A673 (cell line): ENCODE results near the gene CTRB2. TPM values are rescaled to one million over a fixed set of nuclear protein-coding genes. Genes with fewer than 3 reads are reported as not detected.

Experiments used
- BruUV-seq: library from RNA; stranded (reverse); fragments of 400-500 nt; replicated peaks from 2 replicates; lab custom pipeline; 2021; lab: Mats Ljungman, UMichigan
- CTCF ChIA-PET: fragments of 300-600 bp; sonication (Branson Sonifier 250); formaldehyde crosslinking; loops from one replicate; lab custom pipeline; 2022; ENCODE audit warnings: antibody characterized with exemption; lab: Charles Lee
- POLR2A ChIA-PET: fragments of 300-600 bp; sonication (Branson Sonifier 250); formaldehyde crosslinking; loops from one replicate; lab custom pipeline; 2022; ENCODE audit warnings: antibody characterized with exemption; ENCODE audit not compliant: low non-redundant PET; lab: Charles Lee
- DNase-seq: peaks from one replicate; pipeline ENCODE4 v3.0.0-alpha.2; 2015; ENCODE audit warnings: low spot score
- H3K27ac ChIP-seq: fragments of 200-600 bp; sonication (generic); 2 replicates; pipeline ENCODE4 v1.5.1; 2016; ENCODE audit warnings: mixed run types, low read depth, mild to moderate bottlenecking, mixed read lengths, antibody characterized with exemption, low read length; ENCODE audit not compliant: poor library complexity, severe bottlenecking
- H3K27me3 ChIP-seq: fragments of 200-600 bp; sonication (generic); replicated peaks from 2 replicates; pipeline ENCODE4 v1.6.1; 2017; ENCODE audit warnings: mixed run types, low read depth, mild to moderate bottlenecking, mixed read lengths, antibody characterized with exemption, low read length; ENCODE audit not compliant: insufficient read depth, poor library complexity
- H3K36me3 ChIP-seq: fragments of 200-600 bp; sonication (generic); 2 replicates; pipeline ENCODE4 v1.6.1; 2016; ENCODE audit warnings: mixed run types, mild to moderate bottlenecking, mixed read lengths, antibody characterized with exemption, low read length; ENCODE audit not compliant: insufficient read depth, poor library complexity, severe bottlenecking
- H3K4me1 ChIP-seq: fragments of 200-600 bp; sonication (generic); 2 replicates; pipeline ENCODE4 v1.6.1; 2017; ENCODE audit warnings: mixed run types, mild to moderate bottlenecking, mixed read lengths, antibody characterized with exemption, low read length; ENCODE audit not compliant: insufficient read depth, poor library complexity, severe bottlenecking
- H3K4me3 ChIP-seq: fragments of 200-600 bp; sonication (generic); 2 replicates; pipeline ENCODE4 v1.5.1; 2016; ENCODE audit warnings: low read depth, mixed run types, mild to moderate bottlenecking, mixed read lengths, low read length; ENCODE audit not compliant: poor library complexity, severe bottlenecking
- H3K9me3 ChIP-seq: fragments of 200-600 bp; sonication (generic); 2 replicates; pipeline ENCODE4 v1.6.1; 2016; ENCODE audit warnings: mixed run types, low read depth, mild to moderate bottlenecking, mixed read lengths, antibody characterized with exemption, low read length; ENCODE audit not compliant: poor library complexity, severe bottlenecking
- EZH2 ChIP-seq: fragments of 200-600 bp; sonication (generic); IDR thresholded peaks from 2 replicates; pipeline ENCODE4 v1.6.1; 2017; ENCODE audit warnings: borderline replicate concordance, low read depth, mild to moderate bottlenecking, mixed read lengths, antibody characterized with exemption, low read length; ENCODE audit not compliant: poor library complexity, severe bottlenecking
- intact Hi-C: fragments of 100-400 bp; cut with micrococcal nuclease; formaldehyde crosslinking; loops from one replicate; pipeline ENCODE4 v1.10.0; 2022; ENCODE audit not compliant: unreplicated experiment
- total RNA-seq: library from RNA; stranded (reverse); gene quantifications from 2 replicates; pipeline ENCODE4 v1.2.3, GENCODE V29; 2021
- TF ChIP-seq, protein P1 (sequence below): fragments of 300-800, 200-600 bp; sonication (generic); conservative IDR thresholded peaks from 2 replicates; pipeline ENCODE4 v1.5.1; 2017; ENCODE audit warnings: low read depth, mild to moderate bottlenecking, antibody characterized with exemption, low read length, moderate library complexity, mixed read lengths

The CTRB2 gene
- total RNA-seq, 1 experiment from 2014 or later: not detected

DNA sequence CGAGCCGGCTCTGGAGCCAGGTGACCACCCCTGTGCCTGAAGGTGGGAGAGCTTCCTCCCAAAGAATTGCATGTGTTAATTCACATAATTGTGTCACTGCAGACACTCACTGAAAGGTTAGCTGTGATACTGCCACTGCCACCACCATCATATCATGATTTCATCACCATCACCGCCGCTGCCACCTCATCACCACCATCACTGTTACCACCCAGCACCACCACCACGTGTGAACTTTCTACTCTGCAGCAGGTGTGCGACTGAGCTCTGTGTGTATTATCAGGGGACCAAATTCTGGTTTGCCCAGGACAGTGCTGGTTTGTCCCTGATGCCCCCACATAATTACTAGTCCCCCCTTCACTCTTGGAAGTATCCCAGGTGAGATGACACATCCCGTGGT is 29.3 kb upstream of the CTRB2 start:
- POLR2A ChIA-PET: no interaction called here

DNA sequence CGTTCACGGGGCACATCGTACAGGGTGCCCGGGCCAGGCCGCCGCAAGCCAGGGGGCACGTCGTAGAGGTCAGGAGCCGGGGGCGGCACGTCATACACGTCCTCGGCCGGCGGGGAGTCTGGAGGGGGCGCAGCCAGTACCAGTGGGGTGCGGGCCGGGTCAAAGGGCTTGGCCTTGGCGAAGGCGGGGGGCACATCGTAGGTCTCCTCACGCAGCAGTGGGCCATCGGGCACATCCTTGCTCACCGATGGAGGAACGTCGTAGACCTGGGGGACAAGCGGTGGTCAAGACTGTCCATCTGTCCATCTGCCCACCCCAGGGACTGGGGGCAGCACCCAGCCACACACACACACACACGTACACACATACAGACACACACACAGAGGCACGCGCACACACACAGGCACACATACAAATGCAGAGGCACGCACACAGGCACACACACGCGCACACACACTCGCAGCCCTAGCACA is 28.8 kb upstream of the CTRB2 start:
- Histone ChIP-seq H3K27me3 (no peaks in the 10 kb centered on the region), H3K36me3 (peaks cover 26% of the 10 kb centered on the region), H3K9me3 (no peaks in the 10 kb centered on the region), H3K4me3 (no peak overlapping the region), H3K27ac (no peak overlapping the region), H3K4me1 (peaks cover 40% of the 10 kb centered on the region)
- ChIA-PET POLR2A (no interaction called here), CTCF (no interaction called here)
- DNase-seq: no peak
- BruUV-seq: no TSS peak
- intact Hi-C loops: no loop called here
- TF ChIP-seq EZH2: no peak
- TF ChIP-seq, protein P1, sequence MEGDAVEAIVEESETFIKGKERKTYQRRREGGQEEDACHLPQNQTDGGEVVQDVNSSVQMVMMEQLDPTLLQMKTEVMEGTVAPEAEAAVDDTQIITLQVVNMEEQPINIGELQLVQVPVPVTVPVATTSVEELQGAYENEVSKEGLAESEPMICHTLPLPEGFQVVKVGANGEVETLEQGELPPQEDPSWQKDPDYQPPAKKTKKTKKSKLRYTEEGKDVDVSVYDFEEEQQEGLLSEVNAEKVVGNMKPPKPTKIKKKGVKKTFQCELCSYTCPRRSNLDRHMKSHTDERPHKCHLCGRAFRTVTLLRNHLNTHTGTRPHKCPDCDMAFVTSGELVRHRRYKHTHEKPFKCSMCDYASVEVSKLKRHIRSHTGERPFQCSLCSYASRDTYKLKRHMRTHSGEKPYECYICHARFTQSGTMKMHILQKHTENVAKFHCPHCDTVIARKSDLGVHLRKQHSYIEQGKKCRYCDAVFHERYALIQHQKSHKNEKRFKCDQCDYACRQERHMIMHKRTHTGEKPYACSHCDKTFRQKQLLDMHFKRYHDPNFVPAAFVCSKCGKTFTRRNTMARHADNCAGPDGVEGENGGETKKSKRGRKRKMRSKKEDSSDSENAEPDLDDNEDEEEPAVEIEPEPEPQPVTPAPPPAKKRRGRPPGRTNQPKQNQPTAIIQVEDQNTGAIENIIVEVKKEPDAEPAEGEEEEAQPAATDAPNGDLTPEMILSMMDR: no peak

More for the DNA sequence above, 29.3 kb upstream of the CTRB2 start:
- peaks cover 44% of the 10 kb centered on the region for H3K4me1 ChIP-seq
- TF ChIP-seq, protein P1: no peak
- TF ChIP-seq EZH2: no peak
- peaks cover 26% of the 10 kb centered on the region for H3K36me3 ChIP-seq
- no TSS peak for BruUV-seq
- CTCF ChIA-PET: no interaction called here
- no peak for DNase-seq
- no peaks in the 10 kb centered on the region for H3K27me3 ChIP-seq
- H3K4me3 ChIP-seq: no peak overlapping the region
- no peaks in the 10 kb centered on the region for H3K9me3 ChIP-seq
- no peak overlapping the region for H3K27ac ChIP-seq
- intact Hi-C loops: no loop called here

DNA sequence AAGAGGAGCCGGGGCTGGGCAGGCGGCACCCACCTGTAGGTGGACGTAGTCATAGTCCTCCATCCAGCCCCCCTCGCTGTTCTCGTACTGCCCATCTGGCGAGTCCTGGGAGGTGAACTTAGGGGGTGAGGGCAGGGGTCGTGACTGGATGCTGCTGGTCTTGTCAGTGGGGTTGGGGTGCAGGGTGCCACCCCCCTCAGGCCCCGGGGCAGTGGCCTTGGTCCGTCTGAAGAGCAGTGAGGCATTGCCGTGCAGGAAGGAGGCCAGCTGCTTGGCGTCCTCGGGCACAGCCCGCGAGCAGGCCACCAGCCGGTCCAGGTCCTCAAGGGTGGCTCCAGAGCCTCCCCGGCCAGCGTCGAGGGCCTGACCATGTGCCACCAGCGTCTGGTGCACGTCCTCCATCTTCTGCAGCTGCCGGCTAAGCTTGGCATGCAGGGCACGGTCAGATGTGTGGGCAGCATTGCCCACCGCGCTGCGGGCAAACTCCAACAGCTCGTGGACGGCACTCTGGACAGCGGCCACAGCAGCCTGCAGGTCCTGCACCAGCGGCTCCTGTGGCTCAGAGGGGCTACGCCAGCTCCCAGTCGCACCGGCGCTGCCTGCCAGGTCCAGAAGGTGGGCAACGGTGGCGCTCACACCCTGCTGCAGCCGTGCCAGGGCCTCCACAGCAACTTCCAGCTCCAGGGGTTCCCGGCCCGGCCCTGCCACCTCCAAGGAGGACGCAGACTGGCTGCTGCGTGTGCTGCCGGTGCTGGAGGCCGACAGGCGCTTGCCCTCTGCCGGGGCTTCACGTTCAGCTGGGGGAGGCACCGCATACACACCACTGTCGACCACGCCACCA is 28.1 kb upstream of the CTRB2 start:
- peaks cover 33% of the 10 kb centered on the region for H3K4me1 ChIP-seq
- POLR2A ChIA-PET: no interaction called here
- no peaks in the 10 kb centered on the region for H3K27me3 ChIP-seq
- peaks cover 27% of the 10 kb centered on the region for H3K36me3 ChIP-seq
- H3K9me3 ChIP-seq: no peaks in the 10 kb centered on the region
- H3K4me3 ChIP-seq: no peak overlapping the region
- CTCF ChIA-PET: interaction anchor here (0.8 kb wide), 1 partner anchor 150 kb away, joined by 3 read pairs; no protein-coding TSS in a partner anchor
- no TSS peak for BruUV-seq
- H3K27ac ChIP-seq: no peak overlapping the region
- intact Hi-C loops: loop anchor here (1.0 to 5.0 kb wide), 2 partner anchors 150 to 167 kb away; no protein-coding TSS in a partner anchor
- no peak for TF ChIP-seq EZH2
- TF ChIP-seq, protein P1: no peak
- DNase-seq: no peak
